Measurements from ENCODE around the gene MARCKSL1. TPM values are rescaled to one million over a fixed set of nuclear protein-coding genes. Genes with fewer than 3 reads are reported as not detected.

Gene MARCKSL1
- total and polyA plus RNA-seq, 8 donors, result 7.3 to 49.5 (median 16.2) TPM

DNA sequence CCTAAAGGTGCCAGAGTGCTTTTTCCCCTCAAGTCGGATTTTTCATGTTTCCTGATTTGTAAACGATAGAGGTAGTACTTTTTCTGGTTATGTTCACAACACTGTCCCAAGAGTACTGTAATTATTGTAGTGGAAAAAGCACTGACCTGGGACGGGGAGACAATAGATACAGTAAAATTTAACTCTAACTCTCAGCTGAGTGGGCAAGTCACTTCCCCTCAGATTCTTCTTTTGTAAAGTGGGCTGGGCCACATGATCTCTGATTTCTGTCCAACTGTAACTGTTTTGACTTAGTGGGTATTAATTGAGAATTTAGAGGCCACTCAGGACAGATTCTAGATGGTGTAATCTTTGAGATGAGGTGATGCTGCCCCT lies 19.1 kb downstream of the MARCKSL1 start:
- Histone ChIP-seq H3K4me3 (no peak overlapping the region), H3K27me3 (no peaks in the 10 kb centered on the region), H3K36me3 (peaks cover 0 to 18% (median 4%) of the 10 kb centered on the region in 3 donors), H3K27ac (no peak overlapping the region), H3K9me3 (no peaks in the 10 kb centered on the region), H3K4me1 (peaks cover 8 to 17% (median 9%) of the 10 kb centered on the region in 3 donors)
- TF ChIP-seq, protein P1, sequence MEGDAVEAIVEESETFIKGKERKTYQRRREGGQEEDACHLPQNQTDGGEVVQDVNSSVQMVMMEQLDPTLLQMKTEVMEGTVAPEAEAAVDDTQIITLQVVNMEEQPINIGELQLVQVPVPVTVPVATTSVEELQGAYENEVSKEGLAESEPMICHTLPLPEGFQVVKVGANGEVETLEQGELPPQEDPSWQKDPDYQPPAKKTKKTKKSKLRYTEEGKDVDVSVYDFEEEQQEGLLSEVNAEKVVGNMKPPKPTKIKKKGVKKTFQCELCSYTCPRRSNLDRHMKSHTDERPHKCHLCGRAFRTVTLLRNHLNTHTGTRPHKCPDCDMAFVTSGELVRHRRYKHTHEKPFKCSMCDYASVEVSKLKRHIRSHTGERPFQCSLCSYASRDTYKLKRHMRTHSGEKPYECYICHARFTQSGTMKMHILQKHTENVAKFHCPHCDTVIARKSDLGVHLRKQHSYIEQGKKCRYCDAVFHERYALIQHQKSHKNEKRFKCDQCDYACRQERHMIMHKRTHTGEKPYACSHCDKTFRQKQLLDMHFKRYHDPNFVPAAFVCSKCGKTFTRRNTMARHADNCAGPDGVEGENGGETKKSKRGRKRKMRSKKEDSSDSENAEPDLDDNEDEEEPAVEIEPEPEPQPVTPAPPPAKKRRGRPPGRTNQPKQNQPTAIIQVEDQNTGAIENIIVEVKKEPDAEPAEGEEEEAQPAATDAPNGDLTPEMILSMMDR (IDR thresholded peaks at IDR 0.05), result no peak
- intact Hi-C loops (cut with DNase I), result no loop called here
- DNase-seq (no peak), ATAC-seq (no peak), FAIRE-seq (no peak)
- WGBS, 2 donors, result 58 to 63% methylated on average over 3 of the region's 3 CpGs

GRCh38 chr1:32311709-32312393 lies 24.2 kb downstream of the MARCKSL1 start:
- intact Hi-C loops (cut with DNase I), result no loop called here
- no peak for ATAC-seq
- 26 to 27% methylated on average over 2 of the region's 2 CpGs for WGBS, 2 donors
- TF ChIP-seq, protein P1 (IDR thresholded peaks at IDR 0.05), result no peak
- Histone ChIP-seq H3K27ac (no peak overlapping the region), H3K9me3 (no peaks in the 10 kb centered on the region), H3K4me3 (no peak overlapping the region), H3K4me1 (no peaks in the 10 kb centered on the region), H3K36me3 (peaks cover 0 to 3% (median 0%) of the 10 kb centered on the region in 3 donors), H3K27me3 (no peaks in the 10 kb centered on the region)
- DNase-seq, result no peak
- FAIRE-seq, result no peak

DNA sequence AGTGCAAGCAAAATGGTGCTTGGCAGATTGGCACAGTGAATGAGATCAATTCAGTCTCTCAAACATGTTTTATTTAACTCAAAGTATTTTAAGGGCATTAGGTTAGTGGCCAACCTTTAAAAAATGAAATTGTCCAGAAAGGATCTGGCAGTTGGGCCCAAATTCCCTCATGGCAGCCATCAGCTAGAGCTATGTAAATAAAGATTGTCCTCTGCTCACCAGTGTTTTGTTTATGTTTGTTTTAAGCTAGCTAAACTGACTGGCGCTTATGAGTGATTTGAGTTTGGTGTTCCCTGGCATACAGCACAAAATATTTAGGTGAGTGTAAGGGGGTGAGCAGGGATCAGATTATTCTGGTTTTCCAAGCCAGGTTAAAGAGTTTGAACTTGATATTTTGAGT lies 26.1 kb downstream of the MARCKSL1 start:
- Histone ChIP-seq H3K27ac (no peak overlapping the region), H3K27me3 (no peaks in the 10 kb centered on the region), H3K4me3 (no peak overlapping the region), H3K36me3 (peaks cover 0 to 4% (median 0%) of the 10 kb centered on the region in 3 donors), H3K9me3 (no peaks in the 10 kb centered on the region), H3K4me1 (no peaks in the 10 kb centered on the region)
- 22 to 23% methylated on average over 1 of the region's 1 CpG for WGBS, 2 donors
- TF ChIP-seq, protein P1 (IDR thresholded peaks at IDR 0.05), result no peak
- FAIRE-seq (no peak), DNase-seq (no peak), ATAC-seq (peak; percentile 18 to 63 (median 39))
- intact Hi-C loops (cut with DNase I), result no loop called here

- Histone ChIP-seq H3K4me1 (no peaks in the 10 kb centered on the region), H3K9me3 (no peaks in the 10 kb centered on the region), H3K27ac (no peak overlapping the region), H3K27me3 (no peaks in the 10 kb centered on the region), H3K4me3 (no peak overlapping the region), H3K36me3 (peaks cover 0 to 28% (median 0%) of the 10 kb centered on the region in 3 donors)
- ATAC-seq, result peak in 1 of 4 donors; percentile 23
- TF ChIP-seq, protein P1 (IDR thresholded peaks at IDR 0.05), result no peak
- FAIRE-seq, result no peak
- no peak for DNase-seq
- intact Hi-C loops (cut with DNase I), result no loop called here
- 56 to 60% methylated on average over 2 of the region's 2 CpGs for WGBS, 2 donors
Observed at GRCh38 chr1:32307324-32307723, 28.7 kb downstream of the MARCKSL1 start.

DNA sequence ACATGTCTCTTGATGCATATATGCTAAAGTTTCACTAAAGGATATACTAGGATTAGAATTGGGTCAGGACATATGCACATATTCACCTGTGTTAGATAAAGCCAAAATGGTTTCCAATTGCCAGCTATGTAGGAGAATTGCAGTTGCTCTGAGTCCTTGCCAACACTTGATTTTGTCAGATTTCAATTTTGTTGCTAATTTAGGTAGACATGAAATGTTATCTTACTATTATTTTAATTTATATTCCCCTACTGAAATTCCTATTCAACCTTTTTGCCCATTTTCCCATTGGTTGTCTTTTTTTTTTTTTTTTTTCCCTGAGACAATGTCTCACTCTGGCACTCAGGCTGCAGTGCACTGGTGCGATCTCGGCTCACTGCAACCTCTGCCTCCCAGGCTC lies 30.7 kb downstream of the MARCKSL1 start:
- WGBS, 2 donors, result 99 to 100% methylated on average over 2 of the region's 2 CpGs
- Histone ChIP-seq H3K36me3 (peaks cover 0 to 28% (median 0%) of the 10 kb centered on the region in 3 donors), H3K4me3 (no peak overlapping the region), H3K9me3 (no peaks in the 10 kb centered on the region), H3K27me3 (no peaks in the 10 kb centered on the region), H3K27ac (no peak overlapping the region), H3K4me1 (no peaks in the 10 kb centered on the region)
- intact Hi-C loops (cut with DNase I), result no loop called here
- FAIRE-seq (no peak), ATAC-seq (no peak), DNase-seq (no peak)
- TF ChIP-seq, protein P1 (IDR thresholded peaks at IDR 0.05), result no peak
